Cerebellar cortex (tissue), 1 donor: ENCODE data around the gene CDKN1A.
A peak's percentile ranks its signal among the peaks of the same experiment; 100 is the strongest.
"Not testable (repeated sequence)": the region's sequence is repeated elsewhere in the genome, so short reads cannot be mapped to it uniquely, and the experiment has no call there.

ENCODE experiments used
- DNase-seq: peaks from one replicate; pipeline ENCODE4 v3.0.0-alpha.2; 2015; ENCODE audit warnings: low spot score

CDKN1A gene

GRCh38 chr6:36721369-36722140, 43.0 kb downstream of the CDKN1A start:
- DNase-seq, result no peak

- DNase-seq, result no peak
Measured at GRCh38 chr6:36722365-36722764, 43.9 kb downstream of the CDKN1A start.

GRCh38 chr6:36722879-36723278, 44.4 kb downstream of the CDKN1A start:
- DNase-seq, result no peak

GRCh38 chr6:36723992-36724391, 45.5 kb downstream of the CDKN1A start:
- not testable (repeated sequence) for DNase-seq

- DNase-seq, result peak; percentile 61
Measured at GRCh38 chr6:36724514-36725390, 46.2 kb downstream of the CDKN1A start.

- no peak for DNase-seq
Measured at GRCh38 chr6:36725581-36725980, 47.1 kb downstream of the CDKN1A start.

- no peak for DNase-seq
Measured at GRCh38 chr6:36727505-36728021, 49.0 kb downstream of the CDKN1A start.

- DNase-seq, result no peak
Measured at GRCh38 chr6:36728289-36729160, 50.0 kb downstream of the CDKN1A start.

GRCh38 chr6:36729161-36729524, 50.6 kb downstream of the CDKN1A start:
- DNase-seq, result no peak

- no peak for DNase-seq
Measured at GRCh38 chr6:36730424-36731380, 52.2 kb downstream of the CDKN1A start.

- DNase-seq, result no peak
Measured at GRCh38 chr6:36731622-36732310, 53.3 kb downstream of the CDKN1A start.

- no peak for DNase-seq
Measured at GRCh38 chr6:36733300-36733699, 54.8 kb downstream of the CDKN1A start.

- no peak for DNase-seq
Measured at GRCh38 chr6:36734486-36735060, 56.1 kb downstream of the CDKN1A start.

GRCh38 chr6:36735110-36736071, 56.9 kb downstream of the CDKN1A start:
- peak; percentile 72 for DNase-seq
